Left lung (tissue), 10 donors: Measurements from ENCODE around the gene SERAC1. TPM values are rescaled to one million over a fixed set of nuclear protein-coding genes. Genes with fewer than 3 reads are reported as not detected.

Experiments used
- ATAC-seq: fragments of 200-7000 bp; cut with Tn5 transposase; one replicate; pipeline ENCODE4 v1.9.1; 2020; ENCODE audit warnings: moderate library complexity
- DNase-seq, 4 donors: peaks; one replicate each; pipeline ENCODE4 v3.0.0-alpha.2; 2013 to 2020
- H3K27ac ChIP-seq, 2 donors: fragments of 200-600 bp; sonication (generic) in 1 of 2; one replicate each; pipeline versions ENCODE4 v1.5.0 to v1.8.0; 2020 to 2021
- H3K27me3 ChIP-seq, 2 donors: fragments of 200-600 bp; sonication (generic) in 1 of 2; one replicate each; pipeline versions ENCODE4 v1.5.0 to v1.8.0; 2020 to 2021
- H3K36me3 ChIP-seq, 2 donors: fragments of 200-600 bp; sonication (generic) in 1 of 2; one replicate each; pipeline versions ENCODE4 v1.5.0 to v1.8.0; 2020 to 2021
- H3K4me1 ChIP-seq, 2 donors: fragments of 200-600 bp; one replicate each; pipeline ENCODE4 v1.8.0; 2021
- H3K4me3 ChIP-seq, 2 donors: fragments of 200-600 bp; sonication (generic) in 1 of 2; one replicate each; pipeline versions ENCODE4 v1.5.0 to v1.8.0; 2020 to 2021; ENCODE audit warnings: mild to moderate bottlenecking in 1 of 2
- H3K9me3 ChIP-seq, 2 donors: fragments of 200-600 bp; sonication (generic) in 1 of 2; one replicate each; pipeline versions ENCODE4 v1.5.0 to v1.8.0; 2020 to 2021
- CTCF ChIP-seq, 2 donors: fragments of 200-600 bp; sonication (generic) in 1 of 2; IDR thresholded peaks; one replicate each; pipeline versions ENCODE4 v1.5.0 to v1.8.0; 2021; ENCODE audit warnings: antibody characterized with exemption in 2 of 2
- intact Hi-C, 2 donors: fragments of 100-400 bp; cut with DNase I; formaldehyde crosslinking; loops; one replicate each; pipeline versions ENCODE4 v1.11.2 to v1.14.2; 2022
- polyA plus RNA-seq, 6 donors: library from polyadenylated mRNA; unstranded; fragments of 120-200 nt; gene quantifications; one replicate each; pipeline ENCODE4 v1.2.1, GENCODE V29; 2013; ENCODE audit not compliant: insufficient read length in 6 of 6
- total RNA-seq, 2 donors: library from RNA; stranded (reverse); fragmentation: NEBNext Ultra II Directional; extraction: Animal tissue kit (Norgen Biotek cat#: 25700); gene quantifications; one replicate each; pipeline ENCODE4 v1.2.1, GENCODE V29; 2021
- donor health status: DM: no; HTN: yes; CAD: no.
- donor health status: DM: no; HTN: no; CAD: no.

Gene SERAC1
- total and polyA plus RNA-seq, 8 donors, result 7.7 to 10.7 (median 9.2) TPM

- no peak for ATAC-seq
- TF ChIP-seq CTCF (IDR thresholded peaks at IDR 0.05), result no peak
- Histone ChIP-seq H3K4me1 (no peaks in the 10 kb centered on the region), H3K9me3 (no peaks in the 10 kb centered on the region), H3K36me3 (peaks cover 0 to 54% of the 10 kb centered on the region in 2 donors), H3K27ac (no peak overlapping the region), H3K4me3 (no peak overlapping the region), H3K27me3 (no peaks in the 10 kb centered on the region)
- intact Hi-C loops, result no loop called here
- DNase-seq, result no peak
Measured at GRCh38 chr6:158110986-158111385, 57.1 kb downstream of the SERAC1 start.

- no peaks in the 10 kb centered on the region for H3K27me3 ChIP-seq
- intact Hi-C loops, result no loop called here
- no peak overlapping the region for H3K4me3 ChIP-seq
- TF ChIP-seq CTCF (IDR thresholded peaks at IDR 0.05), result no peak
- H3K4me1 ChIP-seq, result no peaks in the 10 kb centered on the region
- peaks cover 0 to 42% of the 10 kb centered on the region in 2 donors for H3K36me3 ChIP-seq
- ATAC-seq, result no peak
- H3K9me3 ChIP-seq, result no peaks in the 10 kb centered on the region
- H3K27ac ChIP-seq, result no peak overlapping the region
- DNase-seq, result no peak
Measured at GRCh38 chr6:158109748-158110147, 58.3 kb downstream of the SERAC1 start.

- no peak overlapping the region for H3K27ac ChIP-seq
- ATAC-seq (no peak), DNase-seq (no peak)
- H3K4me1 ChIP-seq, result no peaks in the 10 kb centered on the region
- no peak for TF ChIP-seq CTCF (IDR thresholded peaks at IDR 0.05)
- H3K9me3 ChIP-seq, result no peaks in the 10 kb centered on the region
- H3K27me3 ChIP-seq, result no peaks in the 10 kb centered on the region
- intact Hi-C loops, result no loop called here
- H3K4me3 ChIP-seq, result no peak overlapping the region
- peaks cover 0 to 9% of the 10 kb centered on the region in 2 donors for H3K36me3 ChIP-seq
Measured at GRCh38 chr6:158104696-158105095, 63.4 kb downstream of the SERAC1 start.

GRCh38 chr6:158103228-158103627, 64.8 kb downstream of the SERAC1 start:
- ATAC-seq, result no peak

GRCh38 chr6:158095671-158096070, 72.4 kb downstream of the SERAC1 start:
- no peak for TF ChIP-seq CTCF (IDR thresholded peaks at IDR 0.05)
- intact Hi-C loops, result no loop called here
- Histone ChIP-seq H3K4me3 (no peak overlapping the region), H3K4me1 (no peaks in the 10 kb centered on the region), H3K9me3 (no peaks in the 10 kb centered on the region), H3K27ac (no peak overlapping the region), H3K36me3 (peaks cover 0 to 54% of the 10 kb centered on the region in 2 donors), H3K27me3 (no peaks in the 10 kb centered on the region)
- no peak for DNase-seq
- ATAC-seq, result no peak

More at GRCh38 chr6:158103228-158103627, 64.8 kb downstream of the SERAC1 start:
- no peaks in the 10 kb centered on the region for H3K36me3 ChIP-seq
- no peak overlapping the region for H3K27ac ChIP-seq
- intact Hi-C loops, result no loop called here
- H3K27me3 ChIP-seq, result no peaks in the 10 kb centered on the region
- no peak for TF ChIP-seq CTCF (IDR thresholded peaks at IDR 0.05)
- no peak overlapping the region for H3K4me3 ChIP-seq
- no peaks in the 10 kb centered on the region for H3K9me3 ChIP-seq
- no peak for DNase-seq
- H3K4me1 ChIP-seq, result no peaks in the 10 kb centered on the region
